Mesendoderm (in vitro differentiated cells): ENCODE results near the gene CENPH.

Source experiments
- DNase-seq: peaks from one replicate; pipeline ENCODE4 v3.0.0; 2013
- H2AK5ac ChIP-seq: 2 replicates; pipeline ENCODE4 v1.6.1; 2013; ENCODE audit warnings: low read length, inconsistent platforms
- H2BK120ac ChIP-seq: 2 replicates; pipeline ENCODE4 v1.6.1; 2013; ENCODE audit warnings: low read depth, mild to moderate bottlenecking, low read length, moderate library complexity, mixed read lengths
- H2BK15ac ChIP-seq: replicated peaks from 2 replicates; pipeline ENCODE4 v1.6.1; 2013; ENCODE audit warnings: low read depth, mild to moderate bottlenecking, moderate library complexity
- H2BK5ac ChIP-seq: 2 replicates; pipeline ENCODE4 v1.6.1; 2013; ENCODE audit warnings: low read length, inconsistent platforms
- H3K18ac ChIP-seq: 2 replicates; pipeline ENCODE4 v1.6.1; 2013; ENCODE audit warnings: mild to moderate bottlenecking, low read length, mixed read lengths
- H3K23ac ChIP-seq: one replicate; pipeline ENCODE4 v1.6.1; 2013; ENCODE audit warnings: low read length
- H3K27ac ChIP-seq: 2 replicates; pipeline ENCODE4 v1.5.1; 2013; ENCODE audit warnings: low read depth, mild to moderate bottlenecking, inconsistent platforms, low read length, moderate library complexity
- H3K27me3 ChIP-seq: 2 replicates; pipeline ENCODE4 v1.6.1; 2013; ENCODE audit warnings: low read length, control low read depth, mild to moderate bottlenecking, inconsistent platforms; ENCODE audit not compliant: insufficient read depth, poor library complexity
- H3K36me3 ChIP-seq: 2 replicates; pipeline ENCODE4 v1.6.1; 2013; ENCODE audit warnings: low read length, inconsistent platforms; ENCODE audit not compliant: control insufficient read depth, insufficient read depth
- H3K4ac ChIP-seq: one replicate; pipeline ENCODE4 v1.6.1; 2013; ENCODE audit warnings: low read depth, mild to moderate bottlenecking, low read length, moderate library complexity
- H3K4me1 ChIP-seq: 2 replicates; pipeline ENCODE4 v1.6.1; 2013; ENCODE audit warnings: low read depth, low read length, inconsistent platforms; ENCODE audit not compliant: control insufficient read depth
- H3K4me2 ChIP-seq: 2 replicates; pipeline ENCODE4 v1.6.1; 2013; ENCODE audit warnings: low read length
- H3K4me3 ChIP-seq: 2 replicates; pipeline ENCODE4 v1.5.1; 2013; ENCODE audit warnings: mild to moderate bottlenecking, low read length
- H3K56ac ChIP-seq: one replicate; pipeline ENCODE4 v1.6.1; 2013; ENCODE audit warnings: low read length
- H3K79me1 ChIP-seq: 2 replicates; pipeline ENCODE4 v1.6.1; 2013; ENCODE audit warnings: low read length, inconsistent platforms
- H3K79me2 ChIP-seq: 2 replicates; pipeline ENCODE4 v1.6.1; 2013; ENCODE audit warnings: mild to moderate bottlenecking, low read length; ENCODE audit not compliant: control insufficient read depth, insufficient read depth
- H3K9ac ChIP-seq: 2 replicates; pipeline ENCODE4 v1.6.1; 2013; ENCODE audit warnings: low read length, inconsistent platforms
- H4K5ac ChIP-seq: one replicate; pipeline ENCODE4 v1.6.1; 2013; ENCODE audit warnings: low read length
- H4K8ac ChIP-seq: one replicate; pipeline ENCODE4 v1.6.1; 2013; ENCODE audit warnings: low read depth, mild to moderate bottlenecking, control low read depth, low read length, moderate library complexity
- WGBS: extraction: QIAGEN DNeasy Blood & Tissue Kit; methylation state at CpG from one replicate; pipeline ENCODE4 v1.1.7; 2013; ENCODE audit warnings: low lambda C conversion rate, missing lambda C conversion rate; ENCODE audit not compliant: insufficient coverage; ENCODE audit errors: extremely low coverage; 5-methylcytosine and 5-hydroxymethylcytosine counted together

Gene CENPH

GRCh38 chr5:69149676-69150010 is 39.7 kb upstream of the CENPH start:
- no peaks in the 10 kb centered on the region for H3K27me3 ChIP-seq
- no CpG with 5 or more reads among the region's 5 CpGs for WGBS
- H3K79me2 ChIP-seq, result no peaks in the 10 kb centered on the region
- H2BK5ac ChIP-seq, result no peak overlapping the region
- no peak overlapping the region for H3K23ac ChIP-seq
- H3K4ac ChIP-seq, result no peak overlapping the region
- H3K4me2 ChIP-seq, result no peak overlapping the region
- H3K4me1 ChIP-seq, result no peaks in the 10 kb centered on the region
- no peak overlapping the region for H2BK120ac ChIP-seq
- H3K36me3 ChIP-seq, result no peaks in the 10 kb centered on the region
- H3K9ac ChIP-seq, result no peak overlapping the region
- DNase-seq, result no peak
- H3K18ac ChIP-seq, result no peak overlapping the region
- no peak overlapping the region for H2AK5ac ChIP-seq
- H3K79me1 ChIP-seq, result no peaks in the 10 kb centered on the region
- H4K8ac ChIP-seq, result no peak overlapping the region
- no peak overlapping the region for H3K27ac ChIP-seq
- no peak overlapping the region for H2BK15ac ChIP-seq
- peak overlapping the region; percentile 49 for H3K56ac ChIP-seq
- no peak overlapping the region for H3K4me3 ChIP-seq
- H4K5ac ChIP-seq, result no peak overlapping the region

- no peak overlapping the region for H4K8ac ChIP-seq
- H3K56ac ChIP-seq, result no peak overlapping the region
- no peak overlapping the region for H2BK120ac ChIP-seq
- H3K79me1 ChIP-seq, result no peaks in the 10 kb centered on the region
- no peak overlapping the region for H3K4me2 ChIP-seq
- no peak overlapping the region for H4K5ac ChIP-seq
- no peak overlapping the region for H2BK5ac ChIP-seq
- WGBS, result no CpG with 5 or more reads among the region's 3 CpGs
- no peak overlapping the region for H3K4ac ChIP-seq
- no peak overlapping the region for H3K4me3 ChIP-seq
- no peak overlapping the region for H3K18ac ChIP-seq
- no peaks in the 10 kb centered on the region for H3K27me3 ChIP-seq
- no peak overlapping the region for H3K27ac ChIP-seq
- H3K79me2 ChIP-seq, result no peaks in the 10 kb centered on the region
- H3K23ac ChIP-seq, result no peak overlapping the region
- no peak overlapping the region for H2AK5ac ChIP-seq
- no peaks in the 10 kb centered on the region for H3K36me3 ChIP-seq
- no peak for DNase-seq
- H3K4me1 ChIP-seq, result no peaks in the 10 kb centered on the region
- H3K9ac ChIP-seq, result no peak overlapping the region
- H2BK15ac ChIP-seq, result no peak overlapping the region
Measured at GRCh38 chr5:69152731-69153130, 36.7 kb upstream of the CENPH start.

GRCh38 chr5:69156456-69156855 is 32.9 kb upstream of the CENPH start:
- H3K56ac ChIP-seq, result no peak overlapping the region
- DNase-seq, result no peak
- H3K4me1 ChIP-seq, result no peaks in the 10 kb centered on the region
- H3K27me3 ChIP-seq, result no peaks in the 10 kb centered on the region
- H3K4ac ChIP-seq, result no peak overlapping the region
- H3K79me1 ChIP-seq, result no peaks in the 10 kb centered on the region
- no peak overlapping the region for H3K18ac ChIP-seq
- H3K27ac ChIP-seq, result no peak overlapping the region
- H2BK120ac ChIP-seq, result no peak overlapping the region
- no CpG with 5 or more reads among the region's 11 CpGs for WGBS
- H4K5ac ChIP-seq, result no peak overlapping the region
- H2BK5ac ChIP-seq, result no peak overlapping the region
- no peak overlapping the region for H3K23ac ChIP-seq
- no peak overlapping the region for H4K8ac ChIP-seq
- H3K36me3 ChIP-seq, result no peaks in the 10 kb centered on the region
- no peak overlapping the region for H3K9ac ChIP-seq
- no peaks in the 10 kb centered on the region for H3K79me2 ChIP-seq
- H3K4me3 ChIP-seq, result no peak overlapping the region
- no peak overlapping the region for H2BK15ac ChIP-seq
- H3K4me2 ChIP-seq, result no peak overlapping the region
- H2AK5ac ChIP-seq, result no peak overlapping the region

DNA sequence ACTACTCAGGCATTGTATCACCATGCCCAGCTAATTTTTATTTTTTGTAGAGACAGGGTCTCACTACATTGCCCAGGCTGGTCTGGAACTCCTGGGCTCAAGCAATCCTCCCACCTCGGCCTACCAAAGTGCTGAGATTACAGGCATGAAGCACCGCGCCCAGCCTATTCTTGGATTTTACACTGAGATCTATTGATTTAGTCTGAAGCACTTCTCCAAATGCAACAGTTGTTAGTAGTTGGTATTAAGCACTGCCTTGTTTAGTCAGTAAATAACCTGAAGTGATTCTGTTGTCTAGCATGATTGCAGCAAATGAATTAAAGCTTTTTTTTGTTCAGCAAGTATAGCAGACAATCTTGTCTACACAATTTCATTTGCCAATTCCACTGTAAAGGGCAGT is 31.3 kb upstream of the CENPH start:
- no peak overlapping the region for H2BK120ac ChIP-seq
- H2BK15ac ChIP-seq, result no peak overlapping the region
- H3K27me3 ChIP-seq, result no peaks in the 10 kb centered on the region
- H2AK5ac ChIP-seq, result no peak overlapping the region
- H3K23ac ChIP-seq, result no peak overlapping the region
- no peak overlapping the region for H3K4me2 ChIP-seq
- H3K79me1 ChIP-seq, result no peaks in the 10 kb centered on the region
- H3K9ac ChIP-seq, result no peak overlapping the region
- H3K27ac ChIP-seq, result no peak overlapping the region
- no peak overlapping the region for H3K4me3 ChIP-seq
- no peak overlapping the region for H3K56ac ChIP-seq
- H2BK5ac ChIP-seq, result no peak overlapping the region
- H3K4me1 ChIP-seq, result no peaks in the 10 kb centered on the region
- no peaks in the 10 kb centered on the region for H3K36me3 ChIP-seq
- H3K18ac ChIP-seq, result no peak overlapping the region
- no peak overlapping the region for H3K4ac ChIP-seq
- H4K8ac ChIP-seq, result no peak overlapping the region
- DNase-seq, result no peak
- no peak overlapping the region for H4K5ac ChIP-seq
- no peaks in the 10 kb centered on the region for H3K79me2 ChIP-seq
- WGBS, result no CpG with 5 or more reads among the region's 3 CpGs

DNA sequence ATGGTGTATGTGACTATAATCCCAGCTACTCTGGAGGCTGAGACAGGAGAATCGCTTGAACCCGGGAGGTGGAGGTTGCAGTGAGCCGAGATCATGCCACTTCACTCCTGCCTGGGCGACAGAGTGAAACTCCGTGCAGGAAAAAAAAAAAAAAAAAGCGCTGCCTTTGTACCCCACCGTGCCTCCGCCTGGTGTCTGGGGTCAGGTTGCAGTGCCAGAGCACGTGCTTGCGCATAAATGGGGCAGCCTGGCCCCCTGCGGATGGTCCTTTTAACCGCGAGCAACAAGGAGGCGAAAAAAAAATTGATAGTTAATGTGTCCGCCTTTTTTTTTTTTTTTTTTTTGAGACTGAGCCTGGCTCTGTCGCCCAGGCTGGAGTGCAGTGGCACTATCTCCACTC is 28.7 kb upstream of the CENPH start:
- Histone ChIP-seq H2AK5ac (no peak overlapping the region), H2BK5ac (no peak overlapping the region), H3K4me1 (no peaks in the 10 kb centered on the region), H3K18ac (no peak overlapping the region), H3K79me1 (no peaks in the 10 kb centered on the region), H3K9ac (no peak overlapping the region), H3K27me3 (no peaks in the 10 kb centered on the region), H4K8ac (no peak overlapping the region), H4K5ac (no peak overlapping the region), H3K56ac (no peak overlapping the region), H3K27ac (no peak overlapping the region), H3K36me3 (no peaks in the 10 kb centered on the region), H3K4me2 (no peak overlapping the region), H2BK15ac (no peak overlapping the region), H2BK120ac (no peak overlapping the region), H3K4ac (no peak overlapping the region), H3K79me2 (no peaks in the 10 kb centered on the region), H3K4me3 (no peak overlapping the region), H3K23ac (no peak overlapping the region)
- no CpG with 5 or more reads among the region's 16 CpGs for WGBS
- no peak for DNase-seq

GRCh38 chr5:69166686-69167492 is 22.5 kb upstream of the CENPH start, which contains the start of gene CCNB1:
Gene CCNB1 (plus strand): TSS chr5:69167150. CDS start chr5:69167263, 113 bp downstream.
- H3K4ac ChIP-seq, result peak within 1 kb of the TSS; percentile 76
- peak within 1 kb of the TSS; percentile 6 for H2AK5ac ChIP-seq
- peak within 1 kb of the TSS; percentile 86 for H3K27ac ChIP-seq
- peak within 1 kb of the TSS; percentile 92 for H2BK5ac ChIP-seq
- H3K56ac ChIP-seq, result peak within 1 kb of the TSS; percentile 100
- WGBS, result no CpG with 5 or more reads among the region's 50 CpGs
- H3K4me1 ChIP-seq, result peaks cover 3% of the 10 kb centered on the region
- H2BK120ac ChIP-seq, result no peak within 1 kb of the TSS
- DNase-seq, result peak; percentile 99
- H4K5ac ChIP-seq, result peak within 1 kb of the TSS; percentile 1
- H3K4me2 ChIP-seq, result peak within 1 kb of the TSS; percentile 97
- H3K4me3 ChIP-seq, result peak within 1 kb of the TSS; percentile 96
- peak within 1 kb of the TSS; percentile 60 for H3K18ac ChIP-seq
- peak within 1 kb of the TSS; percentile 98 for H3K9ac ChIP-seq
- peaks cover 22% of the 10 kb centered on the region for H3K79me2 ChIP-seq
- H3K27me3 ChIP-seq, result no peaks in the 10 kb centered on the region
- H3K23ac ChIP-seq, result peak within 1 kb of the TSS; percentile 83
- H3K36me3 ChIP-seq, result peaks cover 7% of the 10 kb centered on the region
- no peak within 1 kb of the TSS for H2BK15ac ChIP-seq
- peaks cover 12% of the 10 kb centered on the region for H3K79me1 ChIP-seq
- H4K8ac ChIP-seq, result no peak within 1 kb of the TSS
